ENCODE results near the gene MYL7. TPM values are rescaled to one million over a fixed set of nuclear protein-coding genes. Genes with fewer than 3 reads are reported as not detected.

Gene MYL7
- total and polyA plus RNA-seq, 9 of the 15 experiments (the other 6 are each of a cell fraction or from before 2014, with no cell fraction given), result not detected

GRCh38 chr7:44187636-44188416 lies 46.7 kb upstream of the MYL7 start:
- BruUV-seq (replicated peaks), result no TSS peak
- H2AFZ ChIP-seq (ENCODE audit: low read depth, low read length), result no peak overlapping the region
- H3K79me2 ChIP-seq (ENCODE audit: control insufficient read depth, insufficient read depth, low read length), result no peaks in the 10 kb centered on the region
- FAIRE-seq, result no peak
- no peaks in the 10 kb centered on the region for H4K20me1 ChIP-seq (replicated peaks; ENCODE audit: control insufficient read depth, insufficient read depth, low read length)
- CTCF ChIA-PET (ENCODE audit: low intra/inter-chr PET ratio), result no interaction called here
- H3K9ac ChIP-seq (ENCODE audit: insufficient read depth in 1 of 2, low read depth in 2 of 2, low read length in 2 of 2), result peak overlapping the region in 1 of 2 experiments; percentile 46; a peak in 1 of 4 replicates
- peaks cover 0 to 5% of the 10 kb centered on the region in 2 experiments; a peak in 1 of 5 replicates for H3K4me1 ChIP-seq (replicated peaks in 1 of 2; ENCODE audit: control insufficient read depth in 2 of 2, insufficient read depth in 2 of 2, low read length in 2 of 2)
- no peak for ATAC-seq
- no peaks in the 10 kb centered on the region for H3K36me3 ChIP-seq (ENCODE audit: control insufficient read depth, insufficient read depth, low read length)
- DNase-seq (ENCODE audit: extremely low read depth in 1 of 4, low spot score in 3 of 4), result no peak
- H3K4me3 ChIP-seq, result no peak overlapping the region
- H3K4me2 ChIP-seq (ENCODE audit: insufficient read depth, low read length), result no peak overlapping the region
- H3K9me3 ChIP-seq (replicated peaks; ENCODE audit: control insufficient read depth, insufficient read depth, low read depth, low read length), result peaks cover 3% of the 10 kb centered on the region; the same call in 1 of the 2 replicates
- 16% methylated on average over 9 of the region's 9 CpGs for WGBS (ENCODE audit: insufficient coverage, low coverage, missing lambda C conversion rate)
- POLR2A ChIA-PET, result interaction anchor here (0.6 to 1.7 kb wide), 3 partner anchors 9 to 106 kb away, joined by 3 to 4 read pairs (median 3); no protein-coding TSS in a partner anchor
- in situ Hi-C loops (cut with MboI) (no loop called here), intact Hi-C loops (cut with micrococcal nuclease) (no loop called here)
- H3K27me3 ChIP-seq (ENCODE audit: control insufficient read depth in 2 of 2, insufficient read depth in 2 of 2, low read length in 2 of 2), result peaks cover 5 to 30% of the 10 kb centered on the region in 2 experiments; a peak in 2 of 5 replicates
- TF ChIP-seq C11orf30 (IDR thresholded peaks at IDR 0.05; ENCODE audit: low read depth) (peak; percentile 64), ZNF197 (CRISPR knock-in tag; IDR thresholded peaks at IDR 0.05; ENCODE audit: low read depth) (no peak), THRB (CRISPR knock-in tag; conservative IDR thresholded peaks at IDR 0.05) (no peak), TGIF2 (CRISPR knock-in tag; IDR thresholded peaks at IDR 0.05) (no peak), ZNF41 (CRISPR knock-in tag; conservative IDR thresholded peaks at IDR 0.05) (no peak), MAFG (tag; conservative IDR thresholded peaks at IDR 0.05) (peak; percentile 47), NCOA4 (IDR thresholded peaks at IDR 0.05; ENCODE audit: partially characterized antibody) (no peak), ZNF316 (IDR thresholded peaks at IDR 0.05) (peak; percentile 77), POLR2G (IDR thresholded peaks at IDR 0.05; ENCODE audit: low read depth, low read length) (no peak), PHB2 (IDR thresholded peaks at IDR 0.05; ENCODE audit: low read depth) (no peak), NCOA1 (IDR thresholded peaks at IDR 0.05; ENCODE audit: low read depth) (no peak)
- TF ChIP-seq, protein P1, sequence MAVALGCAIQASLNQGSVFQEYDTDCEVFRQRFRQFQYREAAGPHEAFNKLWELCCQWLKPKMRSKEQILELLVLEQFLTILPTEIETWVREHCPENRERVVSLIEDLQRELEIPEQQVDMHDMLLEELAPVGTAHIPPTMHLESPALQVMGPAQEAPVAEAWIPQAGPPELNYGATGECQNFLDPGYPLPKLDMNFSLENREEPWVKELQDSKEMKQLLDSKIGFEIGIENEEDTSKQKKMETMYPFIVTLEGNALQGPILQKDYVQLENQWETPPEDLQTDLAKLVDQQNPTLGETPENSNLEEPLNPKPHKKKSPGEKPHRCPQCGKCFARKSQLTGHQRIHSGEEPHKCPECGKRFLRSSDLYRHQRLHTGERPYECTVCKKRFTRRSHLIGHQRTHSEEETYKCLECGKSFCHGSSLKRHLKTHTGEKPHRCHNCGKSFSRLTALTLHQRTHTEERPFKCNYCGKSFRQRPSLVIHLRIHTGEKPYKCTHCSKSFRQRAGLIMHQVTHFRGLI (CRISPR knock-in tag; IDR thresholded peaks at IDR 0.05), result no peak
- no peaks in the 10 kb centered on the region for H3K9me1 ChIP-seq (ENCODE audit: control insufficient read depth, insufficient read depth, low read length)
- H3K27ac ChIP-seq (ENCODE audit: extremely low read depth, low read depth, low read length), result no peak overlapping the region
